Ascending aorta (tissue), 2 donors: ENCODE measurements around the gene ITSN1. TPM values are rescaled to one million over a fixed set of nuclear protein-coding genes. Genes with fewer than 3 reads are reported as not detected.
"Not testable (repeated sequence)": the region's sequence is repeated elsewhere in the genome, so short reads cannot be mapped to it uniquely, and the experiment has no call there.

Source experiments
- DNase-seq, 2 donors: peaks; one replicate each; pipeline ENCODE4 v3.0.0-alpha.2; 2019; ENCODE audit warnings: low spot score in 2 of 2
- H3K27ac ChIP-seq, 2 donors: fragments of 200-600 bp; sonication (generic); one replicate each; pipeline ENCODE4 v1.5.1; 2016 to 2017; ENCODE audit warnings: mild to moderate bottlenecking in 1 of 2
- H3K27me3 ChIP-seq: fragments of 200-600 bp; sonication (generic); one replicate; pipeline ENCODE4 v1.5.1; 2017
- H3K36me3 ChIP-seq, 2 donors: fragments of 200-600 bp; sonication (generic); one replicate each; pipeline ENCODE4 v1.5.1; 2016
- H3K4me1 ChIP-seq, 2 donors: fragments of 200-600 bp; sonication (generic); one replicate each; pipeline ENCODE4 v1.5.1; 2016 to 2017; ENCODE audit warnings: mild to moderate bottlenecking in 1 of 2
- H3K4me3 ChIP-seq, 2 donors: fragments of 200-600 bp; sonication (generic); one replicate each; pipeline ENCODE4 v1.5.1; 2016 to 2017; ENCODE audit warnings: mild to moderate bottlenecking in 1 of 2
- H3K9me3 ChIP-seq, 2 donors: fragments of 200-600 bp; sonication (generic); one replicate each; pipeline ENCODE4 v1.5.1; 2016
- intact Hi-C: fragments of 100-400 bp; cut with DNase I; formaldehyde crosslinking; loops from one replicate; pipeline ENCODE4 v1.15.1; 2023
- total RNA-seq: library from RNA; depleted of rRNA; stranded (reverse); fragments of >200 nt; gene quantifications from one replicate; pipeline ENCODE4 v1.1.0, GENCODE V29; 2016
- TF ChIP-seq, protein P1 (sequence below), 3 experiments: fragments of 200-600 bp in 2 of 3; fragments of 450-650 bp in 1 of 3; sonication (generic) in 2 of 3; IDR thresholded peaks; one replicate each; pipeline ENCODE4 v1.5.1; 2016 to 2019; ENCODE audit warnings: antibody characterized with exemption in 3 of 3, mild to moderate bottlenecking in 1 of 3, moderate library complexity in 1 of 3

Gene ITSN1
- total RNA-seq, 1 donor from 2014 or later, result 95.0 TPM

DNA sequence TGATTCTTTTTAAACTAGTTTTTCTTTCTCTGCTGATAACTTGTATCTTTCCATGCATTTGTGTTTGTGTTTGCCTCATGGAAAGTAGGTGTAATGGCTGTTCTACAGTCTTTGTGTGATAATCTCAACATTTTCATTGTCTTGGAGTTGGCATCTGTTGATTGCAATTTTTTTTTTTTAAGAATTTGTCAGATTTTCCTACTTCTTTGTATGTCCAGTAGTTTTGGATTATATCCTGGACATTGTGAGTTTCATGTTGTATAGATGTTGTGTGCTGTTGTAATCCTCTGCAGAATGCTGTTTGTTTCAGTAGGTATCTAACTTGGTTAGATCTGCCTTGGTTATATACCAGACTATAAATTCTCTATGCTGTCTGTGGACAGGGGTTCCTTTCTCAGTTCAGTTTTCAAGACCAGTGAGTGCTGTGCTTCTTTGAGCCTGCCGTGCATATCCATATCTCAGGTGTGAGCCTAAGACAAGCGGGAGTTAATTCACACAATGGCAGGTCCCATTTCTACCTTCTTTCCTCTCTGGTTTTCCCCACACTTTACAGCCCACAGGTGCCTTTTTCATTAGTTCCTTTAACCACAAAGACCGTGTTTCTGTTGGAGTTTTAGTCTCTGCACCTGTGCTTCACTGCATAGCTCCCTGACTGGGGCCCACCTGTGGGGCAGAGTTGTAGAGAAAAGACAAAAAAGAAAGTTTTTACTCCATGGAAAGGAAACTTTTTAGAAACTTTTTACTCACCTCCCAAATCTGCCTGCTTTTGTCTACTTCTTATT, 69.9 kb downstream of the ITSN1 start:
- Histone ChIP-seq H3K27me3 (no peaks in the 10 kb centered on the region), H3K36me3 (no peaks in the 10 kb centered on the region), H3K4me3 (no peak overlapping the region), H3K4me1 (no peaks in the 10 kb centered on the region), H3K27ac (no peak overlapping the region), H3K9me3 (peaks cover 6 to 13% of the 10 kb centered on the region in 2 donors)
- intact Hi-C loops, result no loop called here
- DNase-seq, result no peak
- TF ChIP-seq, protein P1, sequence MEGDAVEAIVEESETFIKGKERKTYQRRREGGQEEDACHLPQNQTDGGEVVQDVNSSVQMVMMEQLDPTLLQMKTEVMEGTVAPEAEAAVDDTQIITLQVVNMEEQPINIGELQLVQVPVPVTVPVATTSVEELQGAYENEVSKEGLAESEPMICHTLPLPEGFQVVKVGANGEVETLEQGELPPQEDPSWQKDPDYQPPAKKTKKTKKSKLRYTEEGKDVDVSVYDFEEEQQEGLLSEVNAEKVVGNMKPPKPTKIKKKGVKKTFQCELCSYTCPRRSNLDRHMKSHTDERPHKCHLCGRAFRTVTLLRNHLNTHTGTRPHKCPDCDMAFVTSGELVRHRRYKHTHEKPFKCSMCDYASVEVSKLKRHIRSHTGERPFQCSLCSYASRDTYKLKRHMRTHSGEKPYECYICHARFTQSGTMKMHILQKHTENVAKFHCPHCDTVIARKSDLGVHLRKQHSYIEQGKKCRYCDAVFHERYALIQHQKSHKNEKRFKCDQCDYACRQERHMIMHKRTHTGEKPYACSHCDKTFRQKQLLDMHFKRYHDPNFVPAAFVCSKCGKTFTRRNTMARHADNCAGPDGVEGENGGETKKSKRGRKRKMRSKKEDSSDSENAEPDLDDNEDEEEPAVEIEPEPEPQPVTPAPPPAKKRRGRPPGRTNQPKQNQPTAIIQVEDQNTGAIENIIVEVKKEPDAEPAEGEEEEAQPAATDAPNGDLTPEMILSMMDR (IDR thresholded peaks at IDR 0.05), result no peak

- H3K27me3 ChIP-seq, result no peaks in the 10 kb centered on the region
- no peak overlapping the region for H3K4me3 ChIP-seq
- intact Hi-C loops, result no loop called here
- TF ChIP-seq, protein P1 (IDR thresholded peaks at IDR 0.05), result no peak
- H3K4me1 ChIP-seq, result no peaks in the 10 kb centered on the region
- H3K27ac ChIP-seq, result no peak overlapping the region
- H3K9me3 ChIP-seq, result no peaks in the 10 kb centered on the region
- DNase-seq, result no peak
- peaks cover 0 to 6% of the 10 kb centered on the region in 2 donors for H3K36me3 ChIP-seq
These were observed 78.8 kb downstream of the ITSN1 start for GRCh38 chr21:33721081-33721480.

DNA sequence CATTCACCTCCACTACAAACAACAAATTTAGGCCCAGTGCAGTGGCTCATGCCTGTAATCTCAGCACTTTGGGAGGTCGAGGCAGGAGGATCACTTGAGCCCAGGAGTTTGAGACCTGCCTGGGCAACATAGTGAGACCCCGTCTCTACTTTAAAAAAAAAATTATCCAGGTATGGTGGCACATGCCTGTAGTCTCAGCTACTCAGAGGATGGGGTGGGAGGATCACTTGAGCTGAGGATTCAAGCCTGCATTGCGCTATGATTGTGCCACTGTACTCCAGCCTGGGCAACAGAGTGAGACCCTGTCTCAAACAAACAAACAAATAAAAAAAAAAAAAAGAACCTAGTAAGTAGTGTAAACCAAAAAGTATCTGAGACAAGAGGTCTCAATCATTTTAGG, 86.8 kb downstream of the ITSN1 start:
- H3K27ac ChIP-seq, H3K4me3 ChIP-seq, H3K27me3 ChIP-seq, H3K9me3 ChIP-seq, intact Hi-C loops, H3K36me3 ChIP-seq, H3K4me1 ChIP-seq, DNase-seq: not testable (repeated sequence)

GRCh38 chr21:33729641-33730040, 87.3 kb downstream of the ITSN1 start:
- Histone ChIP-seq H3K4me3 (no peak overlapping the region), H3K27ac (no peak overlapping the region), H3K27me3 (no peaks in the 10 kb centered on the region), H3K36me3 (no peaks in the 10 kb centered on the region), H3K4me1 (no peaks in the 10 kb centered on the region), H3K9me3 (no peaks in the 10 kb centered on the region)
- TF ChIP-seq, protein P1 (IDR thresholded peaks at IDR 0.05), result no peak
- no peak for DNase-seq
- intact Hi-C loops, result no loop called here

- no peak overlapping the region for H3K27ac ChIP-seq
- H3K4me3 ChIP-seq, result no peak overlapping the region
- no peak for DNase-seq
- no peaks in the 10 kb centered on the region for H3K27me3 ChIP-seq
- H3K4me1 ChIP-seq, result no peaks in the 10 kb centered on the region
- TF ChIP-seq, protein P1 (IDR thresholded peaks at IDR 0.05), result no peak
- intact Hi-C loops, result no loop called here
- no peaks in the 10 kb centered on the region for H3K9me3 ChIP-seq
- peaks cover 12 to 14% of the 10 kb centered on the region in 2 donors for H3K36me3 ChIP-seq
These were observed 89.1 kb downstream of the ITSN1 start for GRCh38 chr21:33731447-33731846.

DNA sequence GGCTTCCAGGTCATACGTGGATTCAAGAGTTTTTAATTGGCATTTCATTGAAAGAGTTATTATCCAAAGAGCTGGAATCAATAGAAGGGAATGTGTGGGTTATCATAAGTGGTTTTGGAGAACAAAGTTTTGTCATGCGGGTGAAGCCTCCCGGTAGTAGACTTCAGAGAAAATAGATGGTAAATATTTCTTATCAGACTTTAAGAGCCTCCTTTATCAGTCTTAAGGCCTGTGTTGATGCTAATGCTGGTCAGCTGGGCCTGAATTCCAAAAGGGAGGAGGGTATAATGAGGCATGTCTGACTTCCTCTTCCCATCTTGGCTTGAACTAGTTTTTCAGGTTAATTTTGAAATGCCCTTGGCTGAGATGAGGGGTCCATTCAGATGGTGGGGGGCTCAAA, 89.7 kb downstream of the ITSN1 start:
- TF ChIP-seq, protein P1 (IDR thresholded peaks at IDR 0.05), result no peak
- DNase-seq, result no peak
- H3K4me3 ChIP-seq, result no peak overlapping the region
- no peaks in the 10 kb centered on the region for H3K4me1 ChIP-seq
- intact Hi-C loops, result no loop called here
- H3K27ac ChIP-seq, result no peak overlapping the region
- H3K9me3 ChIP-seq, result no peaks in the 10 kb centered on the region
- H3K36me3 ChIP-seq, result peaks cover 13 to 14% of the 10 kb centered on the region in 2 donors
- H3K27me3 ChIP-seq, result no peaks in the 10 kb centered on the region
